MCF 10A (cell line): ENCODE results near the gene TRAPPC3. TPM values are rescaled to one million over a fixed set of nuclear protein-coding genes. Genes with fewer than 3 reads are reported as not detected.

Experiments used
- BruUV-seq: library from RNA; stranded (reverse); fragments of 400-500 nt; replicated peaks from 2 replicates; lab custom pipeline; 2021; lab: Mats Ljungman, UMichigan
- CTCF ChIA-PET: fragments of 300-600 bp; sonication (Branson Sonifier 250); formaldehyde crosslinking; extraction: SDS; loops from one replicate; lab custom pipeline; 2021; ENCODE audit warnings: antibody characterized with exemption, inconsistent platforms; lab: Yijun Ruan, JAX
- POLR2A ChIA-PET: fragments of 300-600, 350-650 bp; sonication (Branson Sonifier 250); formaldehyde crosslinking; extraction: SDS; loops from one replicate; lab custom pipeline; 2020; ENCODE audit warnings: antibody characterized with exemption, inconsistent platforms; lab: Yijun Ruan, JAX
- DNase-seq: peaks from one replicate; pipeline ENCODE4 v3.0.0-alpha.2; 2018; ENCODE audit not compliant: unreplicated experiment
- H3K27ac Mint-ChIP-seq: one replicate; pipeline ENCODE4 v1.8.0; 2022; ENCODE audit warnings: mild to moderate bottlenecking, low read depth, mixed read lengths; ENCODE audit not compliant: unreplicated experiment
- H3K27me3 Mint-ChIP-seq: one replicate; pipeline ENCODE4 v1.8.0; 2022; ENCODE audit warnings: mixed read lengths; ENCODE audit not compliant: insufficient read depth, unreplicated experiment
- H3K36me3 Mint-ChIP-seq: one replicate; pipeline ENCODE4 v1.8.0; 2022; ENCODE audit warnings: mild to moderate bottlenecking, moderate library complexity, mixed read lengths; ENCODE audit not compliant: insufficient read depth, unreplicated experiment
- H3K4me1 Mint-ChIP-seq: one replicate; pipeline ENCODE4 v1.8.0; 2022; ENCODE audit warnings: mixed read lengths; ENCODE audit not compliant: insufficient read depth, unreplicated experiment
- H3K4me3 Mint-ChIP-seq: one replicate; pipeline ENCODE4 v1.8.0; 2022; ENCODE audit warnings: mild to moderate bottlenecking, moderate library complexity, mixed read lengths; ENCODE audit not compliant: unreplicated experiment
- H3K9me3 Mint-ChIP-seq: one replicate; pipeline ENCODE4 v1.8.0; 2022; ENCODE audit warnings: mixed read lengths; ENCODE audit not compliant: unreplicated experiment
- intact Hi-C: fragments of 100-400 bp; cut with micrococcal nuclease; formaldehyde crosslinking; loops from 2 replicates; pipeline ENCODE4 v1.14.1; 2022
- total RNA-seq: library from RNA; stranded (reverse); gene quantifications from 2 replicates; pipeline ENCODE4 v1.2.3, GENCODE V29; 2022
- TF ChIP-seq, protein P1 (sequence below): fragments of 200-600 bp; IDR thresholded peaks from one replicate; pipeline ENCODE4 v1.8.0; 2022; ENCODE audit warnings: antibody characterized with exemption, mild to moderate bottlenecking; ENCODE audit not compliant: unreplicated experiment

Gene TRAPPC3
- total RNA-seq, 1 experiment from 2014 or later, result 72.8 TPM

DNA sequence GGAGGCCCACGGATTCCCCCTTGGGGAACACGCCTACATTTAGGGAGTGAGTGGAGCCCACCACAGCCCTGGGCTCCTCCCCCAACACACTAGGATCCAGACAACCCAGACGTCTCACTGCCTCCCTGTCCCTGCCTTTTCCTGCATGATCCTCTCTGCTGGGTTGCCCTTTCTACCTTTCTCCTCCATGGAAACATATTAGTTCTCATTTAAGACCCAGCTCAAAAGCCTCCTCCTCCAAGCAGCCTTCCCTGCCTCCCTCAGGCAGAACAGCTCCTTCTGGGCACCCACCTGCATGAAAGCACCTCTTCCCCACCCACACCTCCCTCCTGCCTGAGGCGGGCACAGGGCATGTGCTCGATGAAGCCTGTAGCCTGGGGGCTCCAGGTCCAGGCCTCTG, 34.9 kb downstream of the TRAPPC3 start:
- H3K4me1 Mint-ChIP-seq, result peaks cover under 1% of the 10 kb centered on the region
- ChIA-PET CTCF (interaction anchor here (0.7 to 2.0 kb wide), 4 partner anchors 12 to 331 kb away, joined by 3 to 5 read pairs (median 3); no protein-coding TSS in a partner anchor), POLR2A (no interaction called here)
- TF ChIP-seq, protein P1, sequence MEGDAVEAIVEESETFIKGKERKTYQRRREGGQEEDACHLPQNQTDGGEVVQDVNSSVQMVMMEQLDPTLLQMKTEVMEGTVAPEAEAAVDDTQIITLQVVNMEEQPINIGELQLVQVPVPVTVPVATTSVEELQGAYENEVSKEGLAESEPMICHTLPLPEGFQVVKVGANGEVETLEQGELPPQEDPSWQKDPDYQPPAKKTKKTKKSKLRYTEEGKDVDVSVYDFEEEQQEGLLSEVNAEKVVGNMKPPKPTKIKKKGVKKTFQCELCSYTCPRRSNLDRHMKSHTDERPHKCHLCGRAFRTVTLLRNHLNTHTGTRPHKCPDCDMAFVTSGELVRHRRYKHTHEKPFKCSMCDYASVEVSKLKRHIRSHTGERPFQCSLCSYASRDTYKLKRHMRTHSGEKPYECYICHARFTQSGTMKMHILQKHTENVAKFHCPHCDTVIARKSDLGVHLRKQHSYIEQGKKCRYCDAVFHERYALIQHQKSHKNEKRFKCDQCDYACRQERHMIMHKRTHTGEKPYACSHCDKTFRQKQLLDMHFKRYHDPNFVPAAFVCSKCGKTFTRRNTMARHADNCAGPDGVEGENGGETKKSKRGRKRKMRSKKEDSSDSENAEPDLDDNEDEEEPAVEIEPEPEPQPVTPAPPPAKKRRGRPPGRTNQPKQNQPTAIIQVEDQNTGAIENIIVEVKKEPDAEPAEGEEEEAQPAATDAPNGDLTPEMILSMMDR, result no peak
- no peak overlapping the region for H3K27ac Mint-ChIP-seq
- intact Hi-C loops, result no loop called here
- no peaks in the 10 kb centered on the region for H3K36me3 Mint-ChIP-seq
- H3K4me3 Mint-ChIP-seq, result no peak overlapping the region
- no peaks in the 10 kb centered on the region for H3K9me3 Mint-ChIP-seq
- H3K27me3 Mint-ChIP-seq, result no peaks in the 10 kb centered on the region
- no TSS peak for BruUV-seq
- no peak for DNase-seq

DNA sequence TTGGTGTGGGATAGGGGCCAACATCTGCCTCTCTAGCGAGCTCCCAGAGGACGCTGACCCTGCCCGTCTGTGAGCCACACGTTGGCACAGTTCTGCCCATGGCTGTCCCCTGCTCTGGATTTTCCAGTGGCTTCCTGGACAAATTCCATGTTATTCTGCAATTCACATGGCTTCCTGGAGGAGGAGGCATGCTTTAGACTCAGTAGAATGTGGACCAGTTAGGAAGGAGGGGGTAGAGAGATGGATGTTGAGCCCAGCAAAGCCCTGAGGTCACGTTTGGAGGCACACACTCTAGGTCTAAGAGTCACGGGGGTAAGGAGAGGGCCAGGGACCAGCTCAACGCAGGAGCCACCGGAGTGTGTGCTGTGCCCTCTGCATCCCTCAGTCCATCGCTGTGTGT, 36.5 kb downstream of the TRAPPC3 start:
- Mint-ChIP-seq H3K4me1 (peaks cover 6% of the 10 kb centered on the region), H3K4me3 (no peak overlapping the region), H3K36me3 (no peaks in the 10 kb centered on the region), H3K27me3 (no peaks in the 10 kb centered on the region), H3K9me3 (no peaks in the 10 kb centered on the region), H3K27ac (no peak overlapping the region)
- DNase-seq, result no peak
- no TSS peak for BruUV-seq
- intact Hi-C loops, result no loop called here
- TF ChIP-seq, protein P1, result no peak
- POLR2A ChIA-PET, result no interaction called here
- CTCF ChIA-PET, result interaction anchor here (0.6 to 1.4 kb wide), 3 partner anchors 21 to 22 kb away, joined by 3 to 4 read pairs (median 4); no protein-coding TSS in a partner anchor

DNA sequence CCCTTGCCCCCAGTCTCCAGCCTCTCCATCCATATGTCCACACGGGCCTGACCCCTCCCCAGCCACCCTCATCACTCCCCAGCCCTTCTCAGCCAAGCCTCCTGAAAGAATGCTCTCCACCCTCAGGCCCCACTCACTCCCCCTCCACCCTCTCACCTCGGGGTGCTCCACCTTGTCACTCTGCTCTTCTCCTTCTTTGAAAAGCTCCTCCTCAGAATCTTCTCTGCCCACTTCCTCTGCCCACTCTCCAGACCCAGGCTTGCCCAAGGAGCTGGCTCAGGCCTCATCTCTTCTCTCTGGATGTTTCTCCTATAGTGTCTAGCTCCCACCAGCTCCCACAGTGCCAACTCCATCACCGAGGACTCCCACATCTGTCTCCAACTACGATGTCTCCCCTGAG, 38.1 kb downstream of the TRAPPC3 start:
- intact Hi-C loops, result no loop called here
- H3K4me1 Mint-ChIP-seq, result peaks cover 6% of the 10 kb centered on the region
- H3K9me3 Mint-ChIP-seq, result no peaks in the 10 kb centered on the region
- TF ChIP-seq, protein P1, result no peak
- POLR2A ChIA-PET, result interaction anchor here (0.5 kb wide), 1 partner anchor 68 kb away, joined by 3 read pairs; no protein-coding TSS in a partner anchor
- H3K27ac Mint-ChIP-seq, result no peak overlapping the region
- CTCF ChIA-PET, result interaction anchor here (0.5 to 1.4 kb wide), 5 partner anchors 175 to 1213 kb away, joined by 3 to 4 read pairs (median 3); partner anchors contain the start of gene LSM10
- no peak overlapping the region for H3K4me3 Mint-ChIP-seq
- H3K27me3 Mint-ChIP-seq, result no peaks in the 10 kb centered on the region
- H3K36me3 Mint-ChIP-seq, result no peaks in the 10 kb centered on the region
- no TSS peak for BruUV-seq
- no peak for DNase-seq

DNA sequence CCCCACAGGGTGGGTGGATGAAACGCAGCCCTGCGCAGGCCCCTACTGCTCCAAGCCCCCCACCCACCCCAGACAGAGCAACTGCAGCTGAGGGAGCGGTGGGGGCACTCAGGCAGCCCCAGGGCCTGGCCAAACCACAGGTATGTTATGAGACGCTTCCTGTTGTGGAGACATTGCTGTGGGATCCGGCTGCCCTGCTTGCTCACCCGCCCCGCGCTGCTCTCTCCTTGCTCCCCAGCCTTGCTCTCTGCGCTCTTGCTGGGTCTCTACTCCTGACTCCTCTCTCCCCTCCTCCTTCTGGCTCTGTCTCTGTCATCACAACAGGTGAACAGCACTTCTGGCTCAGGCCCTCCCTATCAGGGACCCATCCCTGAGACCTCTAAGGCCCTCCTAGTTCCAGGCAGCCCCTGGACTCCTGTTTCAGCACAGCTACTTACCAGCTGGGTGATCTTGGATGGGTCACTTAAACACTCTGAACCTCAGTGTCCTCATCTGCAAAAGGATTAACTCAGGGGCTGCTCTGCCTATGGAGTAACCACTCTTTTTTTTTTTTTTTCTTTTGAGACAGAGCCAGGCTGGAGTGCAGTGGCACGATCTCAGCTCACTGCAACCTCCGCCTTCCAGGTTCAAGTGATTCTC, 40.1 kb downstream of the TRAPPC3 start:
- no peaks in the 10 kb centered on the region for H3K27me3 Mint-ChIP-seq
- no peak overlapping the region for H3K27ac Mint-ChIP-seq
- POLR2A ChIA-PET, result no interaction called here
- H3K4me3 Mint-ChIP-seq, result no peak overlapping the region
- intact Hi-C loops, result no loop called here
- no peaks in the 10 kb centered on the region for H3K36me3 Mint-ChIP-seq
- TF ChIP-seq, protein P1, result no peak
- CTCF ChIA-PET, result interaction anchor here (1.0 to 2.0 kb wide), 3 partner anchors 8 to 79 kb away, joined by 3 to 5 read pairs (median 4); no protein-coding TSS in a partner anchor
- BruUV-seq, result no TSS peak
- peak; percentile 42 for DNase-seq
- no peaks in the 10 kb centered on the region for H3K9me3 Mint-ChIP-seq
- peaks cover 6% of the 10 kb centered on the region for H3K4me1 Mint-ChIP-seq
